Mesenteric fat pad (tissue), 1 donor: Measurements from ENCODE around the gene EIF3B. TPM values are rescaled to one million over a fixed set of nuclear protein-coding genes. Genes with fewer than 3 reads are reported as not detected.
"Not testable (repeated sequence)": the region's sequence is repeated elsewhere in the genome, so short reads cannot be mapped to it uniquely, and the experiment has no call there.

Experiments
- DNase-seq: peaks from one replicate; pipeline ENCODE4 v3.0.0-alpha.2; 2020; ENCODE audit warnings: low spot score
- total RNA-seq: library from RNA; stranded (reverse); fragmentation: NEBNext Ultra II Directional; extraction: Animal tissue kit (Norgen Biotek cat#: 25700); gene quantifications from one replicate; pipeline ENCODE4 v1.2.1, GENCODE V29; 2021
- donor health status: DM: yes; HTN: yes; CAD: no.

The EIF3B gene
- total RNA-seq, 1 donor from 2014 or later, result 150 TPM

GRCh38 chr7:2399848-2400587, 45.4 kb downstream of the EIF3B start:
- DNase-seq, result no peak

DNA sequence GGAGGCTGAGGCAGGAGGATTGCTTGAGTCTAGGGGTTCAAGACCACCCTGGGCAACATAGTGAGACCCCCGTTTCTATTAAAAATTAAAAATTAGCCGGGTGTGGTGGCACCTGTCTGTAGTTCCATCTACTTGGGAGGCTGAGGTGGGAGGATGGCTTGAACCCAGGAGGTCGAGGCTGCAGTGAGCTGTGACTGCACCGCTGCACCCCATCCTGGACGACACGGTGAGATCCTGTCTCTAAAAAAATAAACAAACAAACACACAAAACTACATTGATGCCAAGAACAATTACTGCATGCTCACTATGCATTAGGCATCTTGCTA, 48.0 kb downstream of the EIF3B start:
- DNase-seq, result no peak

DNA sequence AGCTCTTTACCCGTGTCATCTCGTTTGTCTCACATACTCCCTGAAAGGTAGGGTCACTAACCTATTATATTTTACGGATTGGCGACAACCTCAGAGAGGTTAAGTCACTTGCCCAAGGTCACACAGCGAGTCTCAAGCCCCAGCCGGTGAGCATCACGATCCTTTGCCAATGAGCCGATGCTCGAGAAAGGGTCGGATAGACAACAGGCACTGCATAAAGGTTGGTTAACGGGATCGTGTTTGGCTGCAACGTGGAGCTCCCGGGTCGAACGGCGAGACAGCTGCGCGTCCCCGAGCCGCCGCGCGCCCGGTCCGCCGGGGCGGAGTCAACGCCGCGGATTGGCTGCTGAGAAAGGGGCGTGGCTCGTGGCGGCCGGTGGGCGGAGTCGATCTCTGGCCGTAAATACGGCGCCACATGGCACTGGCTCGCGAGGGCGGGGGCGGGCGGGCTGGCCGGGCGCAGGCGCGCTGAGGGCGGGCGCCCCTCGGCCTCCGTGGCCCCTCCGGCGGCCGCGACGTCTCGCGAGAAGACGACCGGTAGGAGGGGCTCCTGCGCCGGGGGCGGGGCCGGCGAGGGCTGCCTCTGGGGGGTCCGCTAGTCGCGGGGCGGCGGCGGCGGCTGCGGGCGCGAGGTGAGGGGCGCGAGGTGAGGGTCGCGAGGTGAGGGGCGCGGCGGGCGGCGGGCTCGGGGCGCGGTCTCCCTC, 48.5 kb downstream of the EIF3B start, which contains the start of gene CHST12:
TSS of gene CHST12 (plus strand) at position 598 of the 704 bp plus-strand sequence. CDS start 29,029 bp downstream, outside the sequence.
- DNase-seq, result peak; percentile 98

- DNase-seq, result no peak
These were observed 49.4 kb downstream of the EIF3B start for GRCh38 chr7:2403718-2404648.

DNA sequence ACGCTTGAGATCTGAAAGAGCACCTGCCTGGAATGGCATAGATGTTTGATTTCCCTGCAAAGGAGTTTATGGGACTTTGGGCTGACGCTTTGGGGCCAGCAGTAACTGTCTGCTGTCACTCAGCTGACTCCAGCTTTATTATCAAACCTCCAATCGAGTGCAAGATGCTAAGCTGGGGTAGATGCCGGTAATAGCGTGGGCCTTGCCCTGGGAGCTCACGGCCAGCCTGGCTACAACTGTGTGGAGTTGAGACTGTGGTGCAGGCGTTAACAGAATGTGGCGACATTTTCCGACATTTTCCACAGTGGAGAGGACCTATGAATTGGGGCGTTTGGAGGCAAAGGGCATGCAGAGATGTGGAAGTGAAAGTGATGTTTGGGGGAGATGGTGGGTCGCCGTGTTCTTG, 50.1 kb downstream of the EIF3B start:
- no peak for DNase-seq

DNA sequence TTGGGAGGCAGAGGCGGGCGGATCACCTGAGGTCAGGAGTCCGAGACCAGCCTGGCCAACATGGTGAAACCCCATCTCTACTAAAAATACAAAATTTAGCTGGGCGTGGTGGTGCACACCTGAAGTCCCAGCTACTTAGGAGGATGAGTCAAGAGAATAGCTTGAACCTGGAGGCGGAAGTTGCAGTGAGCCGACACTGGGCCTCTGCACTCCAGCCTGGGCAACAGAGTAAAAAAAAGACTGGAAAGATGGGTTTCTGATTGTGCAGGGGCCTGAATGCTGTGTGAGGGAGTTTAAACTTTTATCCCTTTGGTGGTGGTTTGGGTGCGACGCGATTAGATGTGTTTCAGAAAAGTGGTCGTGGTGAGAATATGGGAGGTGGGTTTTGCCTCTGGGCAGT, 50.6 kb downstream of the EIF3B start:
- no peak for DNase-seq

- no peak for DNase-seq
These were observed 51.1 kb downstream of the EIF3B start for GRCh38 chr7:2405601-2406345.

DNA sequence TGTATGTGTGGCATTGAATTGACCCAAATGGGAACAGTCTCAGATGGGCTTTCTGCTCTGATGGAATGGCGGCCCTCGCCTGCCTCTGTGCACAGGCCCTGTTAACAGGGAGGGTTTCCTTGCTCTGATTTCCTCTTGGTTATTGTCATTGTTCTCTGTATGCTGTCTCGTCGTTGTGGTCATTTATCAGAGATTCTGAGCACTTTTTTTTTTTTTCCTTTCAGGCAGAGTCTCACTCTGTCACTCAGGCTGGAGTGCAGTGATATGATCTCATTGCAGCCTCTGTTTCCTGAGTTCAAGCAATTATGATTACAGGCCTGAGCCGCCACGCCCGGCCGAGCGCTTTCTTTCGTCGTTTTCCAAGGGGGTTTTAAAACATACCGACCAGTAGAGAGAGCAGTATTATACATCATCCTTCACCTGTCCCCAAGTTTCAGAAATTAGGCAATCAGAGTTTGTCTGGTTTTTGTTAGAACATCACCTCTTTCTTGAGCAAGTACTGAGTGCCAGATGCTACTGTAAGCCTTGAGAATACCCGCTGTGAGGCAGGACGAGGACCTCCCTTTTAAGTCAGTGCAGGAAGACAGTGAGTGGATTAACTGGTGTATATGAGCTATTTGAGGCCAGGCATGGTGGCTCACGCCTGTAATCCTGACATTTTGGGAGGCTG, 55.3 kb downstream of the EIF3B start:
- DNase-seq, result no peak

DNA sequence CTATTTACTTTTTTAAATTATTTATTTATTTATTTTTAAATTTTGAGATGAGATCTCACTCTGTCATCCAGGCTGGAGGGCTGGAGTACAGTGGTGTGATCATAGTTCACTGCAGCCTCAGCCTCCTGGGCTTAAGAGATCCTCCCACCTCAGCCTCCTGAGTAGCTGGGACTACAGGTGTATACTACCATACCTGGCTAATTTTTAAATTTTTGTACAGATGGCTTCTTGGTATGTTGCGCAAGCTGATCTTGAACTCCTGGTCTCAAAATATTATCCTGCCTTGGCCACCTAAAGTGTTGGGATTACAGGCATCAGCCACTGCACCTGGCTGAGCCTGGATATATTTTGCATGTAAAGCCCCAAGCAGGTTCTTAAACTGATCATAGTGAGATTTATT, 56.4 kb downstream of the EIF3B start:
- no peak for DNase-seq

DNA sequence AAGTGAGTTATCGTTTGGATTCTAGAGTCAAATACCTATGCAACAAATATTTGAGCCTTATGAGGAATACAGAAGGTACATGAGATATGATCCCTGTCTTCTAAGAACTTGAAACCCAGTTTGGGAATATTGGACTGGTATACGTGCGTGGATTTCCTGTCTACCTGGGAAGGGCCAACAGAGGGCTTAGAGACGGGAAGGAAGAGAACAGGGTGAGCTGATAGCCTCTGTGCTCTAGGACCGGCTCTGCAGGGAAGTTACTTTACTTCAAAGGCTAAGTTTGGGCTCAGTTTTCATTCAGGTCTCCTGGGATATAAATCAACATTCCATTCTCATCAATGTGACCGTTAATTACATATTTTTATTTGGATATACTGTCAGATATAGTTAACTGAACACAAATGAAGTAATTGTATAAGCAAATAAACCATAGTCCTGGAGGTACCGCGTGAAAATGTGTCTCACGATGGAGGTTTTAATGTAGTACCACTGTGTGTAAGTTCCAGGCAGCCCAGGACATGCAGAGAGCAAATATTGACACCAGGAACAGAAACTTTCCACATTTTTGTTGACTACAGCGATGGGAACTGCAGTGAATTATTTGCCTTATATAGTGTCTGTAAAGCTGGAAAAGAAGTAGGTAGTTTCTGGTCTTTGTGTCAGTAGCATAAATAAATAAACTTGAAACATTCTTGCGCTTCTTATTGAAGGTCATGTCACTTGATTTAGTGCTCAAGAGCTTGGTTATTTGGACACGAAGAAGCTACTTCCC, 57.4 kb downstream of the EIF3B start:
- DNase-seq, result no peak

- no peak for DNase-seq
These were observed 58.1 kb downstream of the EIF3B start for GRCh38 chr7:2412587-2413201.

DNA sequence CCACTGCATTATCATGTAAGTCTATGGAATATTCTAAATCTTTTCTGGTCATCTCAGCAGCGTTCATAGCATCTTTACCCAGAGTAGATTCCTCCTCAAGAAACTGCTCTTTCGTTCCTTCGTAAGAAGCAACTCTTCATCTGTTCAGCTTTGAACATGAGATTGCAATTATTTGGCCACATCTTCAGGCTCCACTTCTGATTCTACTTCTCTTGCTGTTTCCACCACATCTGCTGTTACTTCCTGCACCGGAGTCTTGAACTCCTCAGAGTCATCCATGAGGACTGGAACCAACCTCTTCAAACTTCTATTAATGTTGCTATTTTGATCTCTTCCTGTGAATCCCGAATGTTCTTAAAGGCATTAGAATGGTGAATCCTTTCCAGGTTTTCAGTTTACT, 61.4 kb downstream of the EIF3B start:
- no peak for DNase-seq

GRCh38 chr7:2416650-2417049, 62.0 kb downstream of the EIF3B start:
- DNase-seq, result no peak

- DNase-seq, result not testable (repeated sequence)
These were observed 62.6 kb downstream of the EIF3B start for GRCh38 chr7:2417178-2417577.

- DNase-seq, result no peak
These were observed 63.4 kb downstream of the EIF3B start for GRCh38 chr7:2417981-2418481.

DNA sequence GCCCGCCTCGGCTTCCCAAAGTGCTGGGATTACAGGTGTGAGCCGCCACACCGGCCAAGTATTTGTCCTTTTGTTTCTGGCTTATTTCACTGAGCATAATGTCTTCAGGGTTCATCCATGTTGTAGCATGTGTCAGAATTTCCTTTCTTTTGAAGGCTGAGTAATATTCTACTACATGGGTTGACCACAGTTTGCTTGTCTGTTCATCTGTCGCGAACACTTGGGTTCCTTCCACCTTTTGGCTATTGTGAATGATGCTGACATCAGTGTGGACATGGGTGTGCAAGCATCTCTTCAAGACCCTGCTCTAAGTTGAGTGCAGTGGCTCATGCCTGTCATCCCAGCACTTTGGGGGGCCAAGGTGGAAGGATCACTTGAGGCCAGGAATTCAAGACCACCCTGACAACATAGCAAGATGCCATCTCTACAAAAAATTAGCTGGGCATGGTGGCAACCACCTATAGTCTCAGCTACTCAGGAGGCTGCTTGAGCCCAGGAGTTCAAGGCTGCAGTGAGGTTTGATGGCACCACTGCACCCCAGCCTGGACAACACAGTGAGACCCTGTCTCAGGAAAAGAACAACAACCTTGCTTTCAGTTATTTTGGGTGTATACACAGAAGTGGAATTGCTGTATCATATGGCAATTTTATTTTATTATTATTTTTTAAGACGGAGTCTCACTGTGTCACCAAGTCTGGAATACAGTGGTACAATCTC, 65.7 kb downstream of the EIF3B start:
- DNase-seq, result no peak

DNA sequence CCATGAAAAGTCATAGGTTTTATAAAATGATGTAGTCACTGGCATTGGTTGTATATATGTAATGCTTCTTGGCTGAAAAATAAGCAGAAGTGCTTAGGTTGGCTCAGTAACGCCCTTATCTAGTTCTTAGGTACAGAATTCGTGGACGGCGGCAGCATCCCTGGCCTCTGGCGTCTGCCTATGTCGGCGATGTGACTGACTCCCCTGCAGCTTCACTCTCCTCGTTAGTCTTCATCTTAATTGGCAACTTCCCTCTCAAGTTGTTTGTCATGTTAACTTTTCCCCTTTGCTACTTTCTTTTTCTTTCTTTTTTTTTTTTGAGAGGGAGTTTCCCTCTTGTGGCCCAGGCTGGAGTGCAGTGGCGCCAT, 67.3 kb downstream of the EIF3B start:
- DNase-seq, result no peak

- DNase-seq, result no peak
These were observed 71.1 kb downstream of the EIF3B start for GRCh38 chr7:2425749-2426148.
